22Rv1 (cell line): ENCODE results near the gene GRIN3A.

Source experiments
- ZFX ChIP-seq: fragments of 450-650 bp; IDR thresholded peaks from 2 replicates; pipeline ENCODE4 v1.6.1; 2017; ENCODE audit warnings: antibody characterized with exemption, borderline replicate concordance
- TF ChIP-seq, protein P1 (sequence below): fragments of 450-650 bp; IDR thresholded peaks from 2 replicates; pipeline ENCODE4 v1.5.1; 2017; ENCODE audit warnings: mild to moderate bottlenecking

DNA sequence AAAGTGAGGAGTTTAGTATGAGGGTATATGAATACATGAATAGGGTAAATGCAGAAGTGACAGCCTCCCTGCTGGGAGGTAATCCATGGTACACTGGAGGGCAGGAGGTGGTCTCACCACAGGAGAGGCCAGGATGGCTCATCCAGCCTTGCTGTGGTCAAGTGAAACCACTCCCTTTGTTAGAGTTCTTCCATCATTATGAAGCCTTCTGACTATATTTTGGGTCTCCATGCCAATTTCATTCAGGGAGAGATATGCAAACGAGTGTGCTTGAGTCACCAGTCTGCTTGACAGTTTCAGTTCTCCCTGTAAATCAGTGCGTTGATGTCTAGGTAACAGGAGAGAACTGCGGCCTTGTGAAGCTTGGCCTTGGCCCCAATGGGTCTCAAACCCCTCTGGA is 160.1 kb downstream of the GRIN3A start:
- TF ChIP-seq, protein P1, sequence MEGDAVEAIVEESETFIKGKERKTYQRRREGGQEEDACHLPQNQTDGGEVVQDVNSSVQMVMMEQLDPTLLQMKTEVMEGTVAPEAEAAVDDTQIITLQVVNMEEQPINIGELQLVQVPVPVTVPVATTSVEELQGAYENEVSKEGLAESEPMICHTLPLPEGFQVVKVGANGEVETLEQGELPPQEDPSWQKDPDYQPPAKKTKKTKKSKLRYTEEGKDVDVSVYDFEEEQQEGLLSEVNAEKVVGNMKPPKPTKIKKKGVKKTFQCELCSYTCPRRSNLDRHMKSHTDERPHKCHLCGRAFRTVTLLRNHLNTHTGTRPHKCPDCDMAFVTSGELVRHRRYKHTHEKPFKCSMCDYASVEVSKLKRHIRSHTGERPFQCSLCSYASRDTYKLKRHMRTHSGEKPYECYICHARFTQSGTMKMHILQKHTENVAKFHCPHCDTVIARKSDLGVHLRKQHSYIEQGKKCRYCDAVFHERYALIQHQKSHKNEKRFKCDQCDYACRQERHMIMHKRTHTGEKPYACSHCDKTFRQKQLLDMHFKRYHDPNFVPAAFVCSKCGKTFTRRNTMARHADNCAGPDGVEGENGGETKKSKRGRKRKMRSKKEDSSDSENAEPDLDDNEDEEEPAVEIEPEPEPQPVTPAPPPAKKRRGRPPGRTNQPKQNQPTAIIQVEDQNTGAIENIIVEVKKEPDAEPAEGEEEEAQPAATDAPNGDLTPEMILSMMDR: no peak
- TF ChIP-seq ZFX: no peak
